Sigmoid colon (tissue), 4 donors: ENCODE measurements around the gene KANK2.

Experiments used
- EP300 ChIP-seq, 4 donors: sonication (generic); formaldehyde crosslinking; IDR thresholded peaks; one replicate each; pipeline ENCODE4 v1.6.1; 2017; ENCODE audit warnings: antibody characterized with exemption in 4 of 4
- POLR2A ChIP-seq, 2 donors: fragments of 450-650 bp; IDR thresholded peaks; one replicate each; pipeline ENCODE4 v1.6.1; 2016; ENCODE audit warnings: antibody characterized with exemption in 2 of 2, mild to moderate bottlenecking in 2 of 2, moderate library complexity in 2 of 2
- POLR2AphosphoS5 ChIP-seq, 4 donors: sonication (generic); formaldehyde crosslinking; IDR thresholded peaks; one replicate each; pipeline ENCODE4 v1.6.1; 2017; ENCODE audit warnings: antibody characterized with exemption in 4 of 4
- TF ChIP-seq, protein P1 (sequence below), 4 experiments: fragments of 450-650 bp in 3 of 4; fragments of 200-600 bp in 1 of 4; IDR thresholded peaks; one replicate each; pipeline ENCODE4 v1.5.1; 2016 to 2019; ENCODE audit warnings: antibody characterized with exemption in 4 of 4, mild to moderate bottlenecking in 3 of 4, moderate library complexity in 2 of 4

DNA sequence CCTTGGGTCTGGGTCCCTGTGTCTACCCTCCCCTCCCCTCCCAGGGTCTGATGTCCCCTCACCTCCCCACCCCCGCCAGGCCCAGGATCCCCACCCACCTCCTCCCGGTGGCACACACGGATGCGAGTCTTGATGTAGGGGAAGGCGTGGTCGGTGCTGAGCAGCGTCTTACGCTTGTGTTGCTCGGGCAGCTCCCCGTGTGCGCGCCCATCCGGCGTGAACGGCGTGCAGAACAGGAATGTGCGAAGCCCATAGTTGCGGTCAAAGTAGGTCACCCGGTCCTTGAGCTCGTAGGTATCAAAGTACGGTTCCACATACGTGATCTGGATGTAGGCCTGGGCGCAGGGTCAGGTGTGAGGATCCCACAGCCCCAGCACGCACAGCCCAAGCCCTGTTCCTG lies 4.4 kb upstream of the KANK2 start:
- TF ChIP-seq, protein P1, sequence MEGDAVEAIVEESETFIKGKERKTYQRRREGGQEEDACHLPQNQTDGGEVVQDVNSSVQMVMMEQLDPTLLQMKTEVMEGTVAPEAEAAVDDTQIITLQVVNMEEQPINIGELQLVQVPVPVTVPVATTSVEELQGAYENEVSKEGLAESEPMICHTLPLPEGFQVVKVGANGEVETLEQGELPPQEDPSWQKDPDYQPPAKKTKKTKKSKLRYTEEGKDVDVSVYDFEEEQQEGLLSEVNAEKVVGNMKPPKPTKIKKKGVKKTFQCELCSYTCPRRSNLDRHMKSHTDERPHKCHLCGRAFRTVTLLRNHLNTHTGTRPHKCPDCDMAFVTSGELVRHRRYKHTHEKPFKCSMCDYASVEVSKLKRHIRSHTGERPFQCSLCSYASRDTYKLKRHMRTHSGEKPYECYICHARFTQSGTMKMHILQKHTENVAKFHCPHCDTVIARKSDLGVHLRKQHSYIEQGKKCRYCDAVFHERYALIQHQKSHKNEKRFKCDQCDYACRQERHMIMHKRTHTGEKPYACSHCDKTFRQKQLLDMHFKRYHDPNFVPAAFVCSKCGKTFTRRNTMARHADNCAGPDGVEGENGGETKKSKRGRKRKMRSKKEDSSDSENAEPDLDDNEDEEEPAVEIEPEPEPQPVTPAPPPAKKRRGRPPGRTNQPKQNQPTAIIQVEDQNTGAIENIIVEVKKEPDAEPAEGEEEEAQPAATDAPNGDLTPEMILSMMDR (IDR thresholded peaks at IDR 0.05) = no peak
- TF ChIP-seq EP300 (IDR thresholded peaks at IDR 0.05) (no peak), POLR2A (IDR thresholded peaks at IDR 0.05) (no peak), POLR2AphosphoS5 (IDR thresholded peaks at IDR 0.05) (no peak)
